GM15510 (cell line): ENCODE measurements around the gene NEK6.

Experiments
- POLR2A ChIP-seq: IDR thresholded peaks from 3 replicates; pipeline ENCODE4 v1.6.1; 2011; ENCODE audit warnings: borderline replicate concordance; ENCODE audit not compliant: insufficient read length; ENCODE audit errors: extremely low read depth

Gene NEK6

DNA sequence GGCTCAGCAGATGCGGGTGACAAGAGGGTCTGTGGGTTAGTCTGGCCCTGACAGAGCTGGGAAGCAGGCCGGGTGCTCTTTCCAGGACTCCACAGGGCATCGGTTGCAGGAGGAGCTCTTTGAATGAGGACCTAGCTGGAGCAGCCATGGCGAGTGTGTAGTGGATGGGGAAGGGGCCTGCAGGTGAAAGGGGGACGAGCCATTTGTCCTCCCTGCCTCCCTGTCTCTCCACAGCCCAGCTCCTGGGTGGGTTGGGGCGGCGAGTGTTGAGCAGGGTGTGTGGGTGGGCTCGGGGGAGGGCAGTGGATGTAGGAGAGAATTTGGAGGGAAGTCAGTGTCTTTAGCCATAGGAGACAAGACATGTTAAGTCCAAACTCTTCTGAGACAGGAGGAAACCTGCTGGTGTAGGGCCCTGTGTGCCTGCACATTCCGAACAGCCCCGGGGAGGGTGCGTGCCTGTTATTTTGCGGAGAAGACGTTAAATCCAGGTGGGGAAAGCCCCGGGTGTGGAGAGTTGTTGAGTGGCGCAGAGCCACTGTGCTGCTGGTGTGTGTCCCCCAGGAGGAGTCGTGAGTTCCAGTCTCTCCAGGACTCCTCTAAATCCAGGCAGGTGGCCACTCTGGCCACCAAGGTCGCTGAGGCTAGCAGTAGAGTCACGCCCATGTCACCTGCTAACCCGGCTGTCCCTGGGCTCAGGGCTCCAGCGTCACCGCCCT lies 83.9 kb downstream of the NEK6 start:
- no peak for TF ChIP-seq POLR2A

DNA sequence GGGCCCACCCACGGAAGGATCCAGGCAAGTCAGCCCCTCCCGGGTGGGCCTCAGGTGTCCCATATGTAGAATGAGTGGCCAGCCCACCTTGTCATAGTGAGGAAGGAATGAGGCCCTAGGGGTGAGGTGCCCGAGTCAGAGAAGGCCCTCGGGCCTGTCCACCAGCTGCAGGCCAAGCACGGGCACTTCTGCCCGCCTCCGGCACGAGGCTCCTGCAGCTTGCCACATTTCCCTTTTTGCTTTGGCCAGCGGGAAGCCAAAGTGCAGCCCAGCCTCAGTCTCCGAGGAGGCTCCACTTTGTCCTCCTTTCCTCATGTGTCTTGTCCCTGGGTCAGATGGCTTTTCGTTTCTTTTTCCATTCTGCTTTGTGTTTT lies 84.6 kb downstream of the NEK6 start:
- no peak for TF ChIP-seq POLR2A

DNA sequence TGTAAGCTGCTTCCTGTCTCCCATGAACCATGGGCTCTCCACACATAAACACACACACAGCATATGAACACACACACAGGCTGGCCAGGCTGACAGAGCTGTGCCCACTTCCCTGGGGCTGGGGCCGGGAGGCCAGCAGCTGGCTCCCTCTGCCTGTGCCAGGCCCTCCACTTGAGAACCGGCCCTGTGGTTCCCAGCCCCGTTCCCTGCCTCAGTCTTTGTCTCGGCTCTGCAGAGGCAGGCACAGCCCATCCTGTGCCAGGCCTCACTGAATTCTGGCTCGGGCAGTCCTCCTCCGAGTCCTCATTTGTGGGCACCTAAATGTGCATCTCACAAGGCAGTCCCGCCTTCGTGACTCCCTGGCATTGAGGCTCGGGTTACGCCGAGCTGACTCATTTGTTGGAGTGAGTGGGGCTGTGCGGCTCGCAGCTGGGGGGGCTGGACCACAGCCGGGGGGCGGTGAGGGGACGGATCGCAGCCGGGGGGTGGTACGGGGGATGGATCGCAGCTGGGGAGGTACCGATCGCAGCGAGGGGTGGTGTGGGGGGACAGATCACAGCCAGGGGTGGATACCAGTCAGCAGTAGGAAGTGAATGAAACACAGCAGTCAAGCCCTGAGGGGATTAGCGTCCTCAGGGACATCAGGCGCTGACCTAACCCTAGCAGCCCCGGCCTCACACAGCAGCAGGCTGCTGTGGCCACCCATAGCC lies 85.2 kb downstream of the NEK6 start:
- TF ChIP-seq POLR2A, result peak; percentile 18

DNA sequence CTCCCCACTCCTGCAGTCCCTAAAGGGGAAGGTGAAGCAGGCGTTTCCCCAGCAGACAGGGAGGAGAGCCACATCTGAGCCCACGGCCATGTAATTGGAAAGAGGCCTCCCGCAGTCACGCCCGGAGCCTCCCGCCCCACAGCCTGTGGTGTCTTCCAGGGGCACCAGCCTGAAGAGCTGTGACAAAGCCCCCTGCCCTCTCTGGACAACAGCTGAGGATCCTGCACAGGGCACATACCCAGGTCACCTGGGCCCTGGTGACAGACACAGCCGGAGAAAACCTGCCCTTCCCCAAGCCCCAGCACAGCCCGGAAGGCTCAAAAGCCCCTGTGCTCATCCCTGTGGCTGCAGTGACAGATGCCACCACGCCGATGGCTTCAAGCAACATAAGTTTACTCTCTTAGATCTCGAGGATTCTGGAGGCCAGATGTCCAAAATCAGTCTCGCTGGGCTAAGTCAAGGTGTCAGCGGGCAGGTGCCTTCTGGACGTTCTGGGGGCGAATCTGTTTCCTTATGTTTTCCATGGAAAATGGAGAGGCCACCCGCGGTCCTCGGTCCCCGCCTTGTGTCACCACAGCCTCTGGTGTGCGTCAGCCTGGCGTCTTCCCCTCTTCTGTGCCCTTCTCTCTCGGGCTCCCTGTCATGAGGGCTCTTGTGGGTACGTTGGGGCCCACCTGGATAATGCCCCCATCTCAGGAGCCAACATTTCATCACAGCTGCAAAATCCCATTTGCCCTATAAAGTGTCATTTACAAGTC lies 86.0 kb downstream of the NEK6 start:
- TF ChIP-seq POLR2A, result no peak

DNA sequence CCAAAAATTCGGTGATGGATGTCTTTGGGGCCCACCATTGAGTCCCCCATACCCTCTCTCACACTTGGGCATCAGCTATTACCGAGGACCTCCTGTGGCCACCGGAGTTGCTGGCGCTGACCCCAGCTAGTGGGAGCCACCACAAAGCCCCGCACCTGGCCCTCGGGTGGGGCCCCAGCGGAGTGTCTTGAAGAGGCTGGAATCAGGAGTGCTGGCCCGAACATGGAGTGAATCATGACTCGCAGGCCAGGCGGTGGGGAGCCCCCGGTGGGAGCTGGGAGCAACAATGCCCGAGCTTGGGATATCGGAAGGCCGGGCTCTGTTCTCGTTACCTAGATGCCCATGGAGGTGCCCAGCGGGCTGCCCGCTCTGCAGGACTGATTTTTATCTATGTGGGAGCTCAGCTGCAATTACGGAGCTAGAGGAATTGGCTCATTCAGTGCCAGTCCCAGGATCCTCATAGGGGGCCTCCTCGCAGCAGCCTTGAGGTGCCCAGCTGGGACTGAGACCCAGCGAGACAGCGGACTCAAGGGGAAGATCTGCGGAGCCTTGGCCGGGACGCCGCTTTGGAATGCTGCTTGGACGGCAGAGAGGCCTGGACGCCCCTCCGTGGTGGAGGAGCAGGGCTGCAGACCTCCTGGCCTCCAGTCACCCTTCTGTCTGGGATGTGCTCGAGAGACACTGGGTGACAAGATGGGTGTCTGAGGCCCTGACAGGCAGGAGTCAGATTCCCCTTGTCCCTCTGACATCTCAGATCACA lies 86.7 kb downstream of the NEK6 start:
- no peak for TF ChIP-seq POLR2A

DNA sequence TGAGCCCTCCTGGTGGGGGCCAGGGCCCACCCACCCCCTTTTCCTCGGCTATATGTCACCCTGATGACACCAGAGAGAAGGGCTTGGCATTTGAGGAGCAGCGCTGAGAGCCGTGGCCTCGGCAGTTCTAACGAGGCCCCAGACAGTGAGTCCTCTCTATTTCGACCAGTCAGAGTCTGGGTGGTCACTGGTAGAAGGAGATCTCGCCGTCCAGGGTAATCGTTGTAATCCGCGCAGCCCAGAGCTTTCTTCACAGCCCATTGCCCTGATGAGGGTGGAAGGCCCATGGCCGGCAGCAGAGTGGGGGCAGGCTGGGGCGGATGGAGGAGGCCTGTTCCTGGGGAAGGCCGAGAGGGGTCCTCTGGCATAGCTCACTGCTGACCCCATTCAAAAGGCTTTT lies 87.3 kb downstream of the NEK6 start:
- no peak for TF ChIP-seq POLR2A

DNA sequence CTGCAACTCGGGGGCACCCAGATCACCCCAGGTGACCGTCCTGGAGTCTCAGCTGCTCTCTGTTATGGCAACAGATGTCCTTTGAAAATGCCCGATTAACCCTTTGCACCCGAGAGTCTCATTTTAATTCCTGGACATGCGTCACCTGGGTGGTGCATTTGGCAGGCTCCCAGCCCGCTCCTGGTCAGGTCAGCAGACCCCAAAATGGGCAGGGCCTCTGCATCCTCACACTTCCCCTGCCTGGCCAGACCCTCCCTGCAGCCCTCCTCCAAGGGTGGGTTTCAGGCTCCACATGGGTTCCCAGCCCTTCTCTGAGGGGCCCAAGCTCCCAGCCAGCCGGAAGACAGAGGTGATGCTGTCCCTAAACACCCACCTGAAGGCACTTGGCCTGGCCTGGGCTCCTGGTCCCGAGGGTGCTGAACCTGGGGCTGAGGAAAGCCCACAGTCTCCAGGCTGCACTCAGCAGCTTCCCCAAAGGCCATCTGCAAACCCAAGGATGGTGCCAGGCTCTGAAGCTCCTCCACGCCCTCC lies 88.1 kb downstream of the NEK6 start:
- no peak for TF ChIP-seq POLR2A

DNA sequence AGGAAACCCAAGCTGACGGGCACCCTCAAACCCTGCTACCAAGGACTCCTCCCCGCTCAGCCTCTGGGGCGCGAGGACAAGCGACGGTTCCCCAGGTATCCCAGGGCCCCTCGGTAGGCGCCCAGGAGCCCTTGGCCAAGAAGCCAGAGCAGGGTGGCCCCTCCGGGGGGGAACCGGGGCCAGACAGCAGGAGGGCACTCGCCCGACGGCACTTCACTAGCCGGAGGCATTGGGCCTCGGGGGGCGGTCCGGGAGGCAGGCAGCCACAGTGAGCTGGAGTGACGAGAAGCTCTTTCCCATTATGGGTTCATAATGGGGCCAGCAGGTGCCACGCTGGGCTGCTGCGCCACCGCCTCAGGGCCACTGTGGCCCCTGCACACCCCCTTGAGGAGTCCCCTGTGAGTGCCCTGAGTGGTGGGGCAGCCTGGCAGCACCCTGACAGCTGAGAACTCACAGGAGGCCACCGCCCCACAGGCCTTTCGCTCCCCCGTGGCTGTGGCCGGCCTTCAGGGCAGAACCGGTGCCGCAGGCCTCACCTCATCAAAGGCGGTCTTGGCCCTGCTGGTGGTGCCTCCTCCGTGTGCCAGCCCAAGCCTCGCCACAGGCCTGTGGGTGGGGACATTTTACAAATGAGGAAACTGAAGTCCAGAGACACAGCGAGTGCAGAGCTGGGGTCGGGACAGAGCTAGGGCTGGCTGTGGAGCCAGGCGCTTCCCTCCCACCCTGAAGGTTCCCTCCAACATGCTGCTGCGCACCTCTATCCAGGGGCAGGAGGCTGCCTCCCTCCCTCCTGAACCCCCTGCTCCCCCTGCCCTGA lies 88.8 kb downstream of the NEK6 start:
- peak; percentile 12 for TF ChIP-seq POLR2A

DNA sequence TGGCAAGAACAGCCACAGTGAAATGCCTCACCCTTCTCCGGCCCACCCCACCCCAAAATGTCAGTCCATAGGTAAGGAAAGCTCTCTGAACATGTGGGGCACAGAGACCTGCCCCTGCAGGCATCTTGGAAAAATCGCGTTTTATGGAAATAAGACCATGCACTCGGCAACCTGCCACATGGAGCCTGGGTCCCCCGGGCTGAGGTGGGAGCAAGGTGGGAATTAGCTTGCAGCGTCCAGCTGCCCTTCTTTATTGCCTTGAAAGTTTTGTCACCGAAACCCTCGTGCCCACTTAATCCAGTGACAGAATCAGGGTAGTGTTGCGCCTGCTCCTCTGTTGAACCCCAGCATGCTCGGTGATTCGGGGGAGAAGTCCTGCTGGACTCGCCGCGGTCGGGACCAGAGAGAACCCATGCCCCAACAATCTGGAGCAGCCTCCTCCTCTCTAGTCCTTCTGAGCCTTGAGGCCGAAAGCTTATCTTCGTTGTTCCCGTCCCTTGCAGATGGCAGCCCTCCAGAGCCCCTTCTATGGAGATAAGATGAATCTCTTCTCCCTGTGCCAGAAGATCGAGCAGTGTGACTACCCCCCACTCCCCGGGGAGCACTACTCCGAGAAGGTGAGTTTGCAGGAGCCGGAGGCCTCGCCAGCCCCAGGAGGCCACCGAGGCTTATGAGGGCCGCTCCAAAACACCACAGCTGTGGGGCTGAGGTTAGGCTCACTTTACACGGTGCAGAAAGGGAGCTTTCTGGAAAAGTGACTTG lies 89.6 kb downstream of the NEK6 start:
- TF ChIP-seq POLR2A, result no peak

DNA sequence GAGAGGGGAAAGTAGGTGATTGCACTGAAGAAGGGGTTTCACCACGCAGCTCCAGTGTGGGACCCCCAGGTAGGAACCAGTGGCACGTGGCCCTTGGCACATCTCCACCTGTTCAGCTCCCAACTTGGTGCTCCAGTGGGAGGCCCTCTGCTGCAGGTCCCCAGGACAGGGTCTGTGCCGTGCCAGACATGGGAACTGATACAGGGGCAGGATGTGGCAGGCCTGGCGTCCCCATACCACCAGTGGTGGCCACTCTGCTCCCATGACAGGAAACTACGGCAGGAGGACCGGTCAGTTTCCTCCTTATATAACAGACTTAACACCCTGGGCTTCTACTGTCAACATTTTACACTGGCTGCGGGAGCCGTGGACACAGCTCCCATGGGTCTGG lies 90.2 kb downstream of the NEK6 start:
- peak; percentile 17 for TF ChIP-seq POLR2A

DNA sequence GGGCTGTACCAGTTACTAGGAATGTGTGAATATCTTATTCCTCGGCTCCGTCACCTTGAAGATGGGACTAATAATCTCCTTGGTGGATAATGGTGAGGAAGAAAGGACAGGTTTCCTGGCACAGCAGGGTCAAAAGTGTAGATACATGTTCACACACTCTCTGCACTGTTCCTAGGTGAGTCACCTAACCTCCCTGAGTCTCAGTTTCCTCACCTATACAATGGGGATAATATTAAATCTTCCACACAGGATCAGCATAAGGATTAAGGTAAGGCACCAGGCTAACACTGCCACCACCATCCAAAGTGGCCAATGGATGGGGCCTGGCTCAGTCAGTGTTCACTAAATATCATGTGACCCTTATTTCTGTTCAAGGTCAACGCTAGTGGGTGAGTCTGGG lies 90.6 kb downstream of the NEK6 start:
- peak; percentile 0 for TF ChIP-seq POLR2A

DNA sequence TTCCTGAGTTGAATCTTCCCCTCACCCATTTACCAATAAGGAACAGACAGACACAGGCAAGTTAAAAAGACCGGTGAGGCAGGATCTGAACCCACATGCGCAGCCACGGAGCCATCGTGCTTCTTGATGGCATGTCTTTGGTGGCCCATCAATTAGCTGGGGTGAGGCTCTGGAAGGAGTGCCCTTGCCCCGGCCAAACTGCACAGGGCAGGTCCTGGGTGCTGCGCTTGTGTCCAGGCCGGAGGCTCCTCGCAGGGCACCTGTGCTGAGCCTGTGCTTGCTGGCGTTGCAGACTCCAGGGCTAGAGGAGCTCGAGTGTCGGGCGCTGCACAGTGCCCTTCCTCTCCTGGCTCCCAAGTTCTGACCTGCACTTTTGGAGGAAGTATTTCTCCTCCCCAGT lies 91.1 kb downstream of the NEK6 start:
- no peak for TF ChIP-seq POLR2A

DNA sequence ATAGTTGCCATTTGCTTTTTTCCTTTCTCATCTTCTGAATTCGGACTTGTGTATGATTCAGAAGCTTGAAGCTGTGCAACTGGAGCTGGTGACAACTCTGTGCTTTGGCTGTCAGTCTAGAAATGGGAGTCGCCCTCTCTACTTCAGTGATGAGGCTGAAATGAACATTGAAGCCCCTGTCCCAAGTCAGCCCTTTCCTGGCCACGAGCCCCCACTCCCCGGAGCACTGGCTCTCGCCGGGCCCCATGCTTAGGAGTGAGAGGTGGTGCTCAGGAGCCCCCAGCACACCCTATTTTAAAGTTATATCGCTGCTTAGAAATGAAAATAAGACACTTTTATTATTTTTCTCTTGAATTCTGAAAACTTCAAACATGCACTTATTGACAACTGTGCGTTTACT lies 91.5 kb downstream of the NEK6 start:
- peak; percentile 7 for TF ChIP-seq POLR2A
